Measurements from ENCODE around the gene PIP5K1B.

Gene PIP5K1B

GRCh38 chr9:68940573-68940972 is 235.5 kb downstream of the PIP5K1B start:
- no peak for DNase-seq (ENCODE audit: low spot score in 2 of 2)

GRCh38 chr9:68941780-68942459 is 236.9 kb downstream of the PIP5K1B start:
- Mint-ChIP-seq H3K36me3 (ENCODE audit: insufficient read depth) (no peaks in the 10 kb centered on the region), H3K27ac (ENCODE audit: low read depth) (no peak overlapping the region), H3K9me3 (no peaks in the 10 kb centered on the region), H3K27me3 (peaks cover 43% of the 10 kb centered on the region), H3K4me3 (no peak overlapping the region), H3K4me1 (no peaks in the 10 kb centered on the region)
- ATAC-seq (replicated peaks; ENCODE audit: extremely low read depth, poor library complexity, severe bottlenecking), result no peak
- DNase-seq (ENCODE audit: low spot score in 2 of 2), result no peak

More at GRCh38 chr9:68940573-68940972, 235.5 kb downstream of the PIP5K1B start:
- Mint-ChIP-seq H3K4me3 (no peak overlapping the region), H3K36me3 (ENCODE audit: insufficient read depth) (no peaks in the 10 kb centered on the region), H3K4me1 (no peaks in the 10 kb centered on the region), H3K27me3 (peaks cover 35% of the 10 kb centered on the region), H3K9me3 (no peaks in the 10 kb centered on the region), H3K27ac (ENCODE audit: low read depth) (no peak overlapping the region)
- no peak for ATAC-seq (replicated peaks; ENCODE audit: extremely low read depth, poor library complexity, severe bottlenecking)

- DNase-seq (ENCODE audit: low spot score in 2 of 2) (no peak), ATAC-seq (replicated peaks; ENCODE audit: extremely low read depth, poor library complexity, severe bottlenecking) (no peak)
- no peaks in the 10 kb centered on the region for H3K9me3 Mint-ChIP-seq
- no peak overlapping the region for H3K27ac Mint-ChIP-seq (ENCODE audit: low read depth)
- H3K36me3 Mint-ChIP-seq (ENCODE audit: insufficient read depth), result no peaks in the 10 kb centered on the region
- peaks cover 48% of the 10 kb centered on the region for H3K27me3 Mint-ChIP-seq
- no peak overlapping the region for H3K4me3 Mint-ChIP-seq
- H3K4me1 Mint-ChIP-seq, result no peaks in the 10 kb centered on the region
Observed at GRCh38 chr9:68942790-68943189, 237.8 kb downstream of the PIP5K1B start.

GRCh38 chr9:68947015-68947414 is 242.0 kb downstream of the PIP5K1B start:
- H3K36me3 Mint-ChIP-seq (ENCODE audit: insufficient read depth), result no peaks in the 10 kb centered on the region
- no peak overlapping the region for H3K27ac Mint-ChIP-seq (ENCODE audit: low read depth)
- no peak for ATAC-seq (replicated peaks; ENCODE audit: extremely low read depth, poor library complexity, severe bottlenecking)
- no peak overlapping the region for H3K4me3 Mint-ChIP-seq
- peaks cover 2% of the 10 kb centered on the region for H3K4me1 Mint-ChIP-seq
- DNase-seq (ENCODE audit: low spot score in 2 of 2), result no peak
- H3K27me3 Mint-ChIP-seq, result peaks cover 30% of the 10 kb centered on the region
- H3K9me3 Mint-ChIP-seq, result no peaks in the 10 kb centered on the region

GRCh38 chr9:68947842-68948569 is 243.0 kb downstream of the PIP5K1B start:
- no peak for DNase-seq (ENCODE audit: low spot score in 2 of 2)

GRCh38 chr9:68949271-68950000 is 244.4 kb downstream of the PIP5K1B start:
- Mint-ChIP-seq H3K4me3 (no peak overlapping the region), H3K9me3 (no peaks in the 10 kb centered on the region), H3K27ac (ENCODE audit: low read depth) (no peak overlapping the region), H3K36me3 (ENCODE audit: insufficient read depth) (no peaks in the 10 kb centered on the region), H3K4me1 (peaks cover 7% of the 10 kb centered on the region), H3K27me3 (peaks cover 47% of the 10 kb centered on the region)
- no peak for DNase-seq (ENCODE audit: low spot score in 2 of 2)
- ATAC-seq (replicated peaks; ENCODE audit: extremely low read depth, poor library complexity, severe bottlenecking), result no peak

More at GRCh38 chr9:68947842-68948569, 243.0 kb downstream of the PIP5K1B start:
- Mint-ChIP-seq H3K27me3 (peaks cover 38% of the 10 kb centered on the region), H3K4me3 (no peak overlapping the region), H3K36me3 (ENCODE audit: insufficient read depth) (no peaks in the 10 kb centered on the region), H3K4me1 (peaks cover 7% of the 10 kb centered on the region), H3K27ac (ENCODE audit: low read depth) (no peak overlapping the region), H3K9me3 (no peaks in the 10 kb centered on the region)
- ATAC-seq (replicated peaks; ENCODE audit: extremely low read depth, poor library complexity, severe bottlenecking), result no peak

- Mint-ChIP-seq H3K27ac (ENCODE audit: low read depth) (no peak overlapping the region), H3K27me3 (peaks cover 49% of the 10 kb centered on the region), H3K9me3 (no peaks in the 10 kb centered on the region), H3K4me3 (no peak overlapping the region), H3K4me1 (peaks cover 7% of the 10 kb centered on the region), H3K36me3 (ENCODE audit: insufficient read depth) (no peaks in the 10 kb centered on the region)
- ATAC-seq (replicated peaks; ENCODE audit: extremely low read depth, poor library complexity, severe bottlenecking), result no peak
- no peak for DNase-seq (ENCODE audit: low spot score in 2 of 2)
Observed at GRCh38 chr9:68950188-68950587, 245.1 kb downstream of the PIP5K1B start.

- H3K27ac Mint-ChIP-seq (ENCODE audit: low read depth), result no peak overlapping the region
- H3K4me3 Mint-ChIP-seq, result no peak overlapping the region
- H3K9me3 Mint-ChIP-seq, result no peaks in the 10 kb centered on the region
- no peak for ATAC-seq (replicated peaks; ENCODE audit: extremely low read depth, poor library complexity, severe bottlenecking)
- DNase-seq (ENCODE audit: low spot score in 2 of 2), result no peak
- peaks cover 49% of the 10 kb centered on the region for H3K27me3 Mint-ChIP-seq
- peaks cover 7% of the 10 kb centered on the region for H3K4me1 Mint-ChIP-seq
- H3K36me3 Mint-ChIP-seq (ENCODE audit: insufficient read depth), result no peaks in the 10 kb centered on the region
Observed at GRCh38 chr9:68950689-68951088, 245.6 kb downstream of the PIP5K1B start.

- no peak overlapping the region for H3K27ac Mint-ChIP-seq (ENCODE audit: low read depth)
- H3K4me3 Mint-ChIP-seq, result no peak overlapping the region
- H3K27me3 Mint-ChIP-seq, result peaks cover 40% of the 10 kb centered on the region
- H3K36me3 Mint-ChIP-seq (ENCODE audit: insufficient read depth), result no peaks in the 10 kb centered on the region
- peaks cover 7% of the 10 kb centered on the region for H3K4me1 Mint-ChIP-seq
- no peak for ATAC-seq (replicated peaks; ENCODE audit: extremely low read depth, poor library complexity, severe bottlenecking)
- no peaks in the 10 kb centered on the region for H3K9me3 Mint-ChIP-seq
- DNase-seq (ENCODE audit: low spot score in 2 of 2), result no peak
Observed at GRCh38 chr9:68951879-68952659, 247.0 kb downstream of the PIP5K1B start.

- Mint-ChIP-seq H3K4me3 (no peak overlapping the region), H3K36me3 (ENCODE audit: insufficient read depth) (peaks cover 1% of the 10 kb centered on the region), H3K27ac (ENCODE audit: low read depth) (no peak overlapping the region), H3K4me1 (peaks cover 7% of the 10 kb centered on the region), H3K27me3 (peaks cover 30% of the 10 kb centered on the region), H3K9me3 (no peaks in the 10 kb centered on the region)
- DNase-seq (ENCODE audit: low spot score in 2 of 2), result no peak
- ATAC-seq (replicated peaks; ENCODE audit: extremely low read depth, poor library complexity, severe bottlenecking), result no peak
Observed at GRCh38 chr9:68953771-68954170, 248.7 kb downstream of the PIP5K1B start.

- no peaks in the 10 kb centered on the region for H3K9me3 Mint-ChIP-seq
- peaks cover 33% of the 10 kb centered on the region for H3K27me3 Mint-ChIP-seq
- no peak for DNase-seq (ENCODE audit: low spot score in 2 of 2)
- H3K36me3 Mint-ChIP-seq (ENCODE audit: insufficient read depth), result peaks cover 1% of the 10 kb centered on the region
- no peak overlapping the region for H3K27ac Mint-ChIP-seq (ENCODE audit: low read depth)
- ATAC-seq (replicated peaks; ENCODE audit: extremely low read depth, poor library complexity, severe bottlenecking), result no peak
- H3K4me3 Mint-ChIP-seq, result no peak overlapping the region
- H3K4me1 Mint-ChIP-seq, result peaks cover 7% of the 10 kb centered on the region
Observed at GRCh38 chr9:68955330-68955729, 250.3 kb downstream of the PIP5K1B start.

- H3K4me3 Mint-ChIP-seq, result no peak overlapping the region
- peaks cover 27% of the 10 kb centered on the region for H3K27me3 Mint-ChIP-seq
- peaks cover under 1% of the 10 kb centered on the region for H3K4me1 Mint-ChIP-seq
- H3K36me3 Mint-ChIP-seq (ENCODE audit: insufficient read depth), result peaks cover 1% of the 10 kb centered on the region
- no peak overlapping the region for H3K27ac Mint-ChIP-seq (ENCODE audit: low read depth)
- ATAC-seq (replicated peaks; ENCODE audit: extremely low read depth, poor library complexity, severe bottlenecking), result no peak
- DNase-seq (ENCODE audit: low spot score in 2 of 2), result no peak
- no peaks in the 10 kb centered on the region for H3K9me3 Mint-ChIP-seq
Observed at GRCh38 chr9:68957479-68957878, 252.4 kb downstream of the PIP5K1B start.

Measured in central memory CD8-positive, alpha-beta T cell (primary cell).